Measurements from ENCODE around the gene TRIM9.

TRIM9 gene

DNA sequence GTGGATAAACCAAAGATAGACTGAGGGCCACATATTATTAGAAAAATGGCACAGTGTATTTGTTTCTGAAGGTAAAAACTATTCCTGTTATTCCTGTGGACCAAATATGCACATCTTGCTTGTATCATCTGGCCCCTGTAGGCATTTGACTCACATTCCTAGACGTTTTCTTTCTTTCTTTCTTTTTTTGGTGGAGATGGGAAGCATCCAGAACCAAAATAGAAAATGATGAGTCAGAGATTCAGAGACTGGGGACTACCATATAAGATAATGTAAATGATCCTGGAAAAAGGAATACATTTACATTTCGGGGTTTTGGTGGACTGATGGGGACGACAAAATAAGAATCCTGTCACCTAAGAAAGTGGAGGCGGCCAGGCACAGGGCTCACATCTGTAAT, 24.2 kb downstream of the TRIM9 start:
- Histone ChIP-seq H3K4me1 (ENCODE audit: low read length) (no peaks in the 10 kb centered on the region), H3K36me3 (replicated peaks; ENCODE audit: insufficient read depth, low read length) (no peaks in the 10 kb centered on the region), H3K27me3 (replicated peaks; ENCODE audit: insufficient read depth, low read length) (no peaks in the 10 kb centered on the region), H3K79me2 (ENCODE audit: low read length) (no peaks in the 10 kb centered on the region), H3K9ac (ENCODE audit: low read length) (no peak overlapping the region), H3K4me3 (ENCODE audit: low read length) (no peak overlapping the region), H3K4me2 (ENCODE audit: low read depth, low read length) (no peak overlapping the region), H3K9me2 (replicated peaks; ENCODE audit: insufficient read depth, low read length) (no peaks in the 10 kb centered on the region), H3F3A (ENCODE audit: insufficient read depth, low read length) (no peaks in the 10 kb centered on the region), H3K27ac (ENCODE audit: low read length) (no peak overlapping the region), H2AFZ (ENCODE audit: low read length) (no peak overlapping the region), H4K20me1 (ENCODE audit: insufficient read depth, low read length) (no peaks in the 10 kb centered on the region), H3K9me3 (replicated peaks; ENCODE audit: insufficient read depth, low read length) (no peaks in the 10 kb centered on the region)
- no peak for TF ChIP-seq EZH2phosphoT487 (IDR thresholded peaks at IDR 0.05; ENCODE audit: low read length)
- no peak for TF ChIP-seq CTCF (IDR thresholded peaks at IDR 0.05; ENCODE audit: low read length)
- no peak for TF ChIP-seq EZH2 (optimal IDR thresholded peaks at IDR 0.05; ENCODE audit: low read depth, low read length)
- no peak for DNase-seq

- Histone ChIP-seq H3K9ac (ENCODE audit: low read length) (no peak overlapping the region), H3K27ac (ENCODE audit: low read length) (no peak overlapping the region), H3F3A (ENCODE audit: insufficient read depth, low read length) (no peaks in the 10 kb centered on the region), H3K4me1 (ENCODE audit: low read length) (no peaks in the 10 kb centered on the region), H3K36me3 (replicated peaks; ENCODE audit: insufficient read depth, low read length) (no peaks in the 10 kb centered on the region), H3K27me3 (replicated peaks; ENCODE audit: insufficient read depth, low read length) (no peaks in the 10 kb centered on the region), H3K4me3 (ENCODE audit: low read length) (no peak overlapping the region), H4K20me1 (ENCODE audit: insufficient read depth, low read length) (no peaks in the 10 kb centered on the region), H3K9me3 (replicated peaks; ENCODE audit: insufficient read depth, low read length) (no peaks in the 10 kb centered on the region), H3K79me2 (ENCODE audit: low read length) (no peaks in the 10 kb centered on the region), H2AFZ (ENCODE audit: low read length) (no peak overlapping the region), H3K4me2 (ENCODE audit: low read depth, low read length) (no peak overlapping the region), H3K9me2 (replicated peaks; ENCODE audit: insufficient read depth, low read length) (no peaks in the 10 kb centered on the region)
- no peak for TF ChIP-seq EZH2phosphoT487 (IDR thresholded peaks at IDR 0.05; ENCODE audit: low read length)
- no peak for TF ChIP-seq EZH2 (optimal IDR thresholded peaks at IDR 0.05; ENCODE audit: low read depth, low read length)
- no peak for DNase-seq
Measured at GRCh38 chr14:51069055-51069454, 25.9 kb downstream of the TRIM9 start.

- H3K4me2 ChIP-seq (ENCODE audit: low read depth, low read length), result no peak overlapping the region
- H3K4me1 ChIP-seq (ENCODE audit: low read length), result no peaks in the 10 kb centered on the region
- no peak overlapping the region for H3K27ac ChIP-seq (ENCODE audit: low read length)
- no peaks in the 10 kb centered on the region for H3K27me3 ChIP-seq (replicated peaks; ENCODE audit: insufficient read depth, low read length)
- TF ChIP-seq CTCF (IDR thresholded peaks at IDR 0.05; ENCODE audit: low read length), result no peak
- TF ChIP-seq EZH2 (optimal IDR thresholded peaks at IDR 0.05; ENCODE audit: low read depth, low read length), result no peak
- TF ChIP-seq EZH2phosphoT487 (IDR thresholded peaks at IDR 0.05; ENCODE audit: low read length), result no peak
- no peak overlapping the region for H2AFZ ChIP-seq (ENCODE audit: low read length)
- H3K4me3 ChIP-seq (ENCODE audit: low read length), result no peak overlapping the region
- H3K9ac ChIP-seq (ENCODE audit: low read length), result no peak overlapping the region
- H3F3A ChIP-seq (ENCODE audit: insufficient read depth, low read length), result no peaks in the 10 kb centered on the region
- H3K9me2 ChIP-seq (replicated peaks; ENCODE audit: insufficient read depth, low read length), result no peaks in the 10 kb centered on the region
- DNase-seq, result no peak
- no peaks in the 10 kb centered on the region for H4K20me1 ChIP-seq (ENCODE audit: insufficient read depth, low read length)
- no peaks in the 10 kb centered on the region for H3K9me3 ChIP-seq (replicated peaks; ENCODE audit: insufficient read depth, low read length)
- H3K36me3 ChIP-seq (replicated peaks; ENCODE audit: insufficient read depth, low read length), result no peaks in the 10 kb centered on the region
- no peaks in the 10 kb centered on the region for H3K79me2 ChIP-seq (ENCODE audit: low read length)
Measured at GRCh38 chr14:51068268-51068667, 26.6 kb downstream of the TRIM9 start.

DNA sequence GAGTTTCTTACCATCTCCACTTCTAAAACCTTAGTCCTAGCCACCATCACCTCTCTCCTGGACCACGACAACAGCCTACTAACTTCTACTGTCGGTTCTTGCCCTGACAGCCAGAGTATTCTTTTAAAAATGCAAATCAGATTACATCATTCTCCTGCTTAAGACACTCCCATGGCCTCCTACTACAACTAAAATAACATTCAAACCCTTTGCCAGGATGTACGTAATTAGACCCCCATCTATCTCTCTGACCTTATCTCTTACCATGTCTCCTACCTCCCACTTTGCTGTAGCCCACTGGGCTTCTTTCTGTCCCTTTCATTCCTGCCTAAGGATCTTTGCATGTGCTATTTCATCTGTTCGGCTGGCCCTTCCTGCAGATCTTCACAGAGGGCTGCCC, 27.6 kb downstream of the TRIM9 start:
- H3F3A ChIP-seq (ENCODE audit: insufficient read depth, low read length), result no peaks in the 10 kb centered on the region
- H3K79me2 ChIP-seq (ENCODE audit: low read length), result no peaks in the 10 kb centered on the region
- no peak overlapping the region for H3K9ac ChIP-seq (ENCODE audit: low read length)
- H3K4me1 ChIP-seq (ENCODE audit: low read length), result no peaks in the 10 kb centered on the region
- DNase-seq, result no peak
- H2AFZ ChIP-seq (ENCODE audit: low read length), result no peak overlapping the region
- H3K27me3 ChIP-seq (replicated peaks; ENCODE audit: insufficient read depth, low read length), result no peaks in the 10 kb centered on the region
- no peak overlapping the region for H3K27ac ChIP-seq (ENCODE audit: low read length)
- no peak overlapping the region for H3K4me2 ChIP-seq (ENCODE audit: low read depth, low read length)
- H3K9me2 ChIP-seq (replicated peaks; ENCODE audit: insufficient read depth, low read length), result no peaks in the 10 kb centered on the region
- H3K36me3 ChIP-seq (replicated peaks; ENCODE audit: insufficient read depth, low read length), result no peaks in the 10 kb centered on the region
- no peak overlapping the region for H3K4me3 ChIP-seq (ENCODE audit: low read length)
- no peak for TF ChIP-seq CTCF (IDR thresholded peaks at IDR 0.05; ENCODE audit: low read length)
- no peak for TF ChIP-seq EZH2phosphoT487 (IDR thresholded peaks at IDR 0.05; ENCODE audit: low read length)
- no peak for TF ChIP-seq EZH2 (optimal IDR thresholded peaks at IDR 0.05; ENCODE audit: low read depth, low read length)
- H3K9me3 ChIP-seq (replicated peaks; ENCODE audit: insufficient read depth, low read length), result no peaks in the 10 kb centered on the region
- no peaks in the 10 kb centered on the region for H4K20me1 ChIP-seq (ENCODE audit: insufficient read depth, low read length)
